KMS-11 (cell line): Measurements from ENCODE around the gene SELENOH.
A peak's percentile ranks its signal among the peaks of the same experiment; 100 is the strongest.

ENCODE experiments used
- H2AFZ ChIP-seq: fragments of 200-600 bp; sonication (generic); 2 replicates; pipeline ENCODE4 v1.6.1; 2016; ENCODE audit warnings: antibody characterized with exemption, mixed run types, low read depth
- H3K27ac ChIP-seq: fragments of 200-600 bp; sonication (generic); 2 replicates; pipeline ENCODE4 v1.6.1; 2016; ENCODE audit warnings: mild to moderate bottlenecking, mixed run types
- H3K27me3 ChIP-seq: fragments of 200-600 bp; sonication (generic); 2 replicates; pipeline ENCODE4 v1.6.1; 2017; ENCODE audit warnings: mild to moderate bottlenecking, low read depth, mixed run types, moderate library complexity; ENCODE audit not compliant: insufficient read depth
- H3K36me3 ChIP-seq: fragments of 200-600 bp; sonication (generic); 2 replicates; pipeline ENCODE4 v1.6.1; 2017; ENCODE audit warnings: mild to moderate bottlenecking, mixed run types; ENCODE audit not compliant: insufficient read depth
- H3K4me1 ChIP-seq: fragments of 200-600 bp; sonication (generic); 2 replicates; pipeline ENCODE4 v1.6.1; 2016; ENCODE audit warnings: mild to moderate bottlenecking, low read depth, mixed run types; ENCODE audit not compliant: poor library complexity, severe bottlenecking
- H3K4me2 ChIP-seq: fragments of 200-600 bp; sonication (generic); 2 replicates; pipeline ENCODE4 v1.7.0; 2016; ENCODE audit warnings: mild to moderate bottlenecking, mixed run types
- H3K4me3 ChIP-seq: fragments of 200-600 bp; sonication (generic); IDR thresholded peaks from 2 replicates; pipeline ENCODE4 v1.6.1; 2017; ENCODE audit warnings: low read depth, low read length, mixed read lengths; ENCODE audit not compliant: insufficient read depth
- H3K79me2 ChIP-seq: fragments of 200-600 bp; sonication (generic); 2 replicates; pipeline ENCODE4 v1.6.1; 2016; ENCODE audit warnings: low read depth, mixed run types; ENCODE audit not compliant: insufficient read depth
- H3K9ac ChIP-seq: fragments of 200-600 bp; sonication (generic); 2 replicates; pipeline ENCODE4 v1.6.1; 2016; ENCODE audit warnings: mild to moderate bottlenecking, mixed run types
- H4K20me1 ChIP-seq: fragments of 200-600 bp; sonication (generic); 2 replicates; pipeline ENCODE4 v1.6.1; 2016; ENCODE audit warnings: mild to moderate bottlenecking, mixed run types; ENCODE audit not compliant: insufficient read depth
- TF ChIP-seq, protein P1 (sequence below): fragments of 200-600 bp; sonication (generic); conservative IDR thresholded peaks from 2 replicates; pipeline ENCODE4 v1.6.1; 2017; ENCODE audit warnings: low read depth, mild to moderate bottlenecking, antibody characterized with exemption, low read length, moderate library complexity, mixed read lengths

SELENOH gene

DNA sequence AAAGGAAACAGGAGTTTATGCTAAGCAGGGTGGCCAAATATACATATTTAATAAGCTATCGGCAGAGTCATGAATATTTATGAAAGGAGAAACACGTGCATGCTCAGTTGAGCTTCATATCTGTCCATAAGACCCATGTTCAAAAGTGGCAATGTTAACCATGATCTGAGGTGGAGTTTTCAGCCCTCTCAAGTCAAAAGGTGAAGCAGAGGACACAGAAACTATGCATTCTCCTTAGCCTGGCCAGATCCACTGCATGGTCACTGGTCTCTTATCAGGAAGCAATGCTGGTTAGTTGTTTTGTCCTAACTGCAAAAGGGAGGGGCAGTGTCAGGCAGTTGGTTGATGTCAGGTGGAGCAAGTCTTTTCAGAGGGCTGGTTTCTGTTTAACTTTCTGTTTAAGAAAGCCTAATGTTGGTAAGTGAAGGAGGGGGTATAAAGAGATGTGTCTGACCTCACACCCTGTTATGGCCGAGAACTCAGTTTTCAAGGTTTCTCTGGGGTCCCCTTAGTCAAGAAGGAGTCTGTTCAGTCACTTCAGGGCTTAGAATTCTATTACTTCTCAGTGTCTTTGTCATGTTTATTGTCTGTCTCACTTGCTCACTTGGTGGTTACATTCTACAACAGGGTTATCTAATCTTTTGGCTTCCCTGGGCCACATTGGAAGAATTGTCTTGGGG is 5.5 kb upstream of the SELENOH start:
- peak overlapping the region; percentile 24; the same call in 1 of the 2 replicates for H3K27ac ChIP-seq
- H4K20me1 ChIP-seq: no peaks in the 10 kb centered on the region
- H3K36me3 ChIP-seq: no peaks in the 10 kb centered on the region; the same call in 1 of the 2 replicates

DNA sequence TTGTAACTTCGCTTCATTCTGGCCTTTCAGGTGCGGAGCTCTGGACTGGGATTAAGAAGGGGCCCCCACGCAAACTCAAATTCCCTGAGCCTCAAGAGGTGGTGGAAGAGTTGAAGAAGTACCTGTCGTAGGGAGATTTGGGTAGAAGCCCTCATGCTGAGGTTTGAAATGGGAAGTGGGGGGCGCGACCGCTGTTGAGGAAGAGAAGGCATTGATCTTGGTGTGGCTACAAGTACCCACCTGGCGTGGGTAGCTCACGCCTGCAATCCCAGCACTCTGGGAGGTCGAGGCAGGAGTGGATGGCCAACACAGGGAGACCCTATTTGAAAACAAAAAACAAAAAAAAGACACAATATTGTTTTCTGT is 779 bp downstream of the SELENOH start:
- no peaks in the 10 kb centered on the region; the same call in 1 of the 2 replicates for H3K36me3 ChIP-seq
- peak overlapping the region; percentile 68 for H3K27ac ChIP-seq
- TF ChIP-seq, protein P1, sequence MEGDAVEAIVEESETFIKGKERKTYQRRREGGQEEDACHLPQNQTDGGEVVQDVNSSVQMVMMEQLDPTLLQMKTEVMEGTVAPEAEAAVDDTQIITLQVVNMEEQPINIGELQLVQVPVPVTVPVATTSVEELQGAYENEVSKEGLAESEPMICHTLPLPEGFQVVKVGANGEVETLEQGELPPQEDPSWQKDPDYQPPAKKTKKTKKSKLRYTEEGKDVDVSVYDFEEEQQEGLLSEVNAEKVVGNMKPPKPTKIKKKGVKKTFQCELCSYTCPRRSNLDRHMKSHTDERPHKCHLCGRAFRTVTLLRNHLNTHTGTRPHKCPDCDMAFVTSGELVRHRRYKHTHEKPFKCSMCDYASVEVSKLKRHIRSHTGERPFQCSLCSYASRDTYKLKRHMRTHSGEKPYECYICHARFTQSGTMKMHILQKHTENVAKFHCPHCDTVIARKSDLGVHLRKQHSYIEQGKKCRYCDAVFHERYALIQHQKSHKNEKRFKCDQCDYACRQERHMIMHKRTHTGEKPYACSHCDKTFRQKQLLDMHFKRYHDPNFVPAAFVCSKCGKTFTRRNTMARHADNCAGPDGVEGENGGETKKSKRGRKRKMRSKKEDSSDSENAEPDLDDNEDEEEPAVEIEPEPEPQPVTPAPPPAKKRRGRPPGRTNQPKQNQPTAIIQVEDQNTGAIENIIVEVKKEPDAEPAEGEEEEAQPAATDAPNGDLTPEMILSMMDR: no peak
- H3K79me2 ChIP-seq: 0 out of 2 replicates have a peak, but pooled peaks cover 12% of the 10 kb centered on the region
- peak overlapping the region; percentile 46 for H3K4me2 ChIP-seq
- no peaks in the 10 kb centered on the region for H4K20me1 ChIP-seq
- H2AFZ ChIP-seq: peak overlapping the region; percentile 52; the same call in 1 of the 2 replicates
- H3K27me3 ChIP-seq: no peaks in the 10 kb centered on the region
- peak overlapping the region; percentile 85 for H3K9ac ChIP-seq
- no peak overlapping the region for H3K4me3 ChIP-seq
- H3K4me1 ChIP-seq: peaks cover 7% of the 10 kb centered on the region

More for the DNA sequence above, 5.5 kb upstream of the SELENOH start:
- TF ChIP-seq, protein P1: no peak
- peaks cover 23% of the 10 kb centered on the region; the same call in 1 of the 2 replicates for H3K79me2 ChIP-seq
- H3K4me3 ChIP-seq: no peak overlapping the region
- no peaks in the 10 kb centered on the region for H3K27me3 ChIP-seq
- peaks cover 18% of the 10 kb centered on the region for H3K4me1 ChIP-seq
- no peak overlapping the region for H2AFZ ChIP-seq
- peak overlapping the region; percentile 3 for H3K4me2 ChIP-seq
- H3K9ac ChIP-seq: no peak overlapping the region

DNA sequence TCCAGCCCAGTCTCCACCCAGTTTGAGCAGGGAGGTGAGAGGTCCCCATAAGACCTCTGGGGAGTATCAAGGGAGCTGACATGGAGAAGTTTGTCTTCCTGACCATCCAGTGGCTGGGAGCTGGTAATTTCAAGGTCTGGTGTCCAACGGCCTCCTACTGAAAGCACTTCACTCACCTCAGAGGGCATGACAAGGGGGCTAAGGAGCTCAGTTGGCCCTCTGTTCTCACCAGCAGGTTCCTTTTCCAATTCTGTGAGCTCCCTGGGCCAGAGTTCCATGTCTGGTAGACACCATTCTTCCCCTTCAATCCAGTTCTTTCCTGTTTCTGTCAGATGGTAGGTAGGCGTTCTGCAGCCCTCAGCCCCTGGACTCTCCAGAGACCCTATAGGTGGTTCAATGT is 3.1 kb downstream of the SELENOH start:
- H2AFZ ChIP-seq: no peak overlapping the region
- peaks cover 7% of the 10 kb centered on the region for H3K4me1 ChIP-seq
- H3K9ac ChIP-seq: no peak overlapping the region
- 0 out of 2 replicates have a peak, but pooled peaks cover 12% of the 10 kb centered on the region for H3K79me2 ChIP-seq
- TF ChIP-seq, protein P1: no peak
- H3K27ac ChIP-seq: no peak overlapping the region
- H3K4me2 ChIP-seq: no peak overlapping the region
- H3K36me3 ChIP-seq: no peaks in the 10 kb centered on the region; the same call in 1 of the 2 replicates
- H3K4me3 ChIP-seq: no peak overlapping the region
- no peaks in the 10 kb centered on the region for H4K20me1 ChIP-seq
- H3K27me3 ChIP-seq: no peaks in the 10 kb centered on the region

DNA sequence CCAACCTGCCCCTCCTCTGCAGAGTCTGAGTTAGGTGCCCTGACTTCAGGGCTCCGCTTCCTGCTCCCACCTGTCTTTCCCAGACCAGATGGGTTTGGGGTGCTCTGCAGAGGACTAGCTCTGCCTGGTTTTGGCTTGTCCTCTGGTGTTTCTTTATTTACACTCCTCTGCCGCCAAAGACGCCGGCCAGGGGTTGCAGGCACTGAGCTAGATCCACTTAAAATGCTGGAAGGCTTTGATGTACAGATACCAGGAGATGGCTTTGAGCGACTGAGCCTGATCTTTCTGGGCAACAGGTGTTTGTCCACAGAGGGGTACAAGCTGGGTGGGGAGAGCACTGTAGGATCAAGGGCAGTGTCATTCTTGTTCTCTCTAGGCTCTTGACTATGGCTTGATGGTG is 3.9 kb downstream of the SELENOH start:
- no peak overlapping the region for H3K27ac ChIP-seq
- H3K36me3 ChIP-seq: no peaks in the 10 kb centered on the region; the same call in 1 of the 2 replicates

More for the DNA sequence above, 3.9 kb downstream of the SELENOH start:
- Histone ChIP-seq H3K27me3 (no peaks in the 10 kb centered on the region), H3K4me1 (peaks cover 7% of the 10 kb centered on the region), H3K9ac (no peak overlapping the region), H3K79me2 (0 out of 2 replicates have a peak, but pooled peaks cover 12% of the 10 kb centered on the region), H3K4me3 (no peak overlapping the region), H3K4me2 (no peak overlapping the region), H2AFZ (no peak overlapping the region), H4K20me1 (no peaks in the 10 kb centered on the region)
- TF ChIP-seq, protein P1: no peak
